K562 (cell line): Measurements from ENCODE around the gene GPR108. TPM values are rescaled to one million over a fixed set of nuclear protein-coding genes. Genes with fewer than 3 reads are reported as not detected.

Experiments used
- CHD2 ChIP-seq: IDR thresholded peaks from 2 replicates; pipeline ENCODE4 v1.6.1; 2011; ENCODE audit warnings: low read depth, low read length
- CTBP1 ChIP-seq: fragments of 450-650 bp; IDR thresholded peaks from 2 replicates; pipeline ENCODE4 v1.6.1; 2016; ENCODE audit warnings: borderline replicate concordance
- DACH1 ChIP-seq: fragments of 450-650 bp; IDR thresholded peaks from 2 replicates; pipeline ENCODE4 v1.6.1; 2018; ENCODE audit not compliant: partially characterized antibody
- E2F6 ChIP-seq, 2 experiments: IDR thresholded peaks; 2 replicates each; pipeline ENCODE4 v1.6.1; 2011; ENCODE audit warnings: borderline replicate concordance in 1 of 2, control low read depth in 1 of 2, low read depth in 1 of 2, low read length in 1 of 2, mild to moderate bottlenecking in 1 of 2, mixed read lengths in 1 of 2, moderate library complexity in 1 of 2; ENCODE audit not compliant: insufficient read depth in 1 of 2, insufficient read length in 1 of 2, poor library complexity in 1 of 2, severe bottlenecking in 1 of 2; ENCODE audit errors: extremely low read depth in 1 of 2
- ETS1 ChIP-seq: conservative IDR thresholded peaks from 2 replicates; pipeline ENCODE4 v1.6.1; 2011; ENCODE audit warnings: low read depth, mild to moderate bottlenecking, low read length; ENCODE audit not compliant: control insufficient read depth
- NR3C1 ChIP-seq: sonication (generic); formaldehyde crosslinking; IDR thresholded peaks from 2 replicates; pipeline ENCODE4 v1.8.1; 2022; ENCODE audit warnings: missing genetic modification reagents
- PHB2 ChIP-seq: fragments of 450-650 bp; IDR thresholded peaks from 2 replicates; pipeline ENCODE4 v1.6.1; 2017; ENCODE audit warnings: low read depth
- PHF8 ChIP-seq: fragments of 200-600 bp; sonication (generic); IDR thresholded peaks from 2 replicates; pipeline ENCODE4 v1.6.1; 2012; ENCODE audit warnings: mixed run types, mild to moderate bottlenecking, inconsistent platforms, low read length, moderate library complexity, borderline replicate concordance
- POLR2AphosphoS5 ChIP-seq: IDR thresholded peaks from 2 replicates; pipeline ENCODE4 v1.6.1; 2011; ENCODE audit warnings: mild to moderate bottlenecking, low read depth, low read length, moderate library complexity; ENCODE audit not compliant: control insufficient read depth, insufficient read depth
- RFX7 ChIP-seq: fragments of 250-450 bp; sonication (Bioruptor Pico); IDR thresholded peaks from 2 replicates; pipeline ENCODE4 v1.5.1; 2021; ENCODE audit warnings: mild to moderate bottlenecking
- SMARCB1 ChIP-seq: IDR thresholded peaks from 2 replicates; pipeline ENCODE4 v1.6.1; 2011; ENCODE audit warnings: improper control_type of control experiment, low read depth; ENCODE audit not compliant: insufficient read length
- SUPT5H ChIP-seq: fragments of 450-650 bp; IDR thresholded peaks from 2 replicates; pipeline ENCODE4 v1.6.1; 2016
- TAF7 ChIP-seq: fragments of 450-650 bp; IDR thresholded peaks from 2 replicates; pipeline ENCODE4 v1.6.1; 2016; ENCODE audit warnings: missing genetic modification characterization, missing compliant biosample characterization
- TOE1 ChIP-seq, 2 experiments: fragments of 450-650 bp in 1 of 2; sonication (generic) in 1 of 2; formaldehyde crosslinking in 1 of 2; IDR thresholded peaks; 2 replicates each; pipeline versions ENCODE4 v1.7.1 to v1.8.0; 2016 to 2022; ENCODE audit warnings: borderline replicate concordance in 2 of 2, mild to moderate bottlenecking in 2 of 2, antibody characterized with exemption in 1 of 2, inconsistent platforms in 1 of 2, low read depth in 1 of 2, missing genetic modification reagents in 1 of 2, moderate library complexity in 1 of 2
- XRCC3 ChIP-seq: fragments of 450-650 bp; IDR thresholded peaks from 2 replicates; pipeline ENCODE4 v1.6.1; 2017; ENCODE audit warnings: mild to moderate bottlenecking, moderate library complexity
- ZNF217 ChIP-seq: sonication (generic); formaldehyde crosslinking; IDR thresholded peaks from 2 replicates; pipeline ENCODE4 v1.8.0; 2022; ENCODE audit warnings: mild to moderate bottlenecking, missing genetic modification reagents
- ZNF589 ChIP-seq: fragments of 200-800 bp; sonication (Bioruptor generic); IDR thresholded peaks from 2 replicates; pipeline ENCODE4 v1.6.1; 2016; ENCODE audit warnings: low read depth, missing genetic modification characterization, missing compliant biosample characterization
- ZSCAN32 ChIP-seq: fragments of 450-650 bp; formaldehyde crosslinking; IDR thresholded peaks from 2 replicates; pipeline ENCODE4 v1.4.0; 2020; ENCODE audit warnings: mild to moderate bottlenecking, moderate library complexity
- polyA plus RNA-seq, 8 experiments: library from polyadenylated mRNA; depleted of rRNA in 4 of 8; stranded (reverse) in 5 of 8; unstranded in 3 of 8; fragments of >200 nt; fragmentation: Nextera tagmentation in 2 of 8; fragmentation: Illumina TruSeq in 1 of 8; extraction: Ambion mirVana in 2 of 8; extraction: Trizol in 1 of 8; gene quantifications; 2 replicates each; pipeline versions ENCODE4 v1.2.1 to v1.2.3, GENCODE V29; 2011 to 2014; ENCODE audit warnings: inconsistent platforms in 1 of 8, missing spikeins in 1 of 8
- total RNA-seq, 7 experiments: library from RNA; depleted of rRNA in 6 of 7; stranded (reverse); fragments of >200 nt in 6 of 7; fragmentation: Illumina TruSeq in 2 of 7; extraction: Trizol in 2 of 7; gene quantifications; 2 replicates each; pipeline versions ENCODE4 v1.2.1 to v1.2.3, GENCODE V29; 2011 to 2021; ENCODE audit warnings: low replicate concordance in 1 of 7
- TF ChIP-seq, protein P1 (sequence below): fragments of 450-650 bp; IDR thresholded peaks from 2 replicates; pipeline ENCODE4 v1.6.1; 2016
- TF ChIP-seq, protein P2 (sequence below): sonication (generic); formaldehyde crosslinking; IDR thresholded peaks from 2 replicates; pipeline ENCODE4 v1.9.0; 2022; ENCODE audit warnings: mild to moderate bottlenecking, missing genetic modification reagents

The GPR108 gene
- total and polyA plus RNA-seq, 9 of the 15 experiments (the other 6 are each of a cell fraction or from before 2014, with no cell fraction given): 2.4 to 33.2 (median 24.4) TPM

DNA sequence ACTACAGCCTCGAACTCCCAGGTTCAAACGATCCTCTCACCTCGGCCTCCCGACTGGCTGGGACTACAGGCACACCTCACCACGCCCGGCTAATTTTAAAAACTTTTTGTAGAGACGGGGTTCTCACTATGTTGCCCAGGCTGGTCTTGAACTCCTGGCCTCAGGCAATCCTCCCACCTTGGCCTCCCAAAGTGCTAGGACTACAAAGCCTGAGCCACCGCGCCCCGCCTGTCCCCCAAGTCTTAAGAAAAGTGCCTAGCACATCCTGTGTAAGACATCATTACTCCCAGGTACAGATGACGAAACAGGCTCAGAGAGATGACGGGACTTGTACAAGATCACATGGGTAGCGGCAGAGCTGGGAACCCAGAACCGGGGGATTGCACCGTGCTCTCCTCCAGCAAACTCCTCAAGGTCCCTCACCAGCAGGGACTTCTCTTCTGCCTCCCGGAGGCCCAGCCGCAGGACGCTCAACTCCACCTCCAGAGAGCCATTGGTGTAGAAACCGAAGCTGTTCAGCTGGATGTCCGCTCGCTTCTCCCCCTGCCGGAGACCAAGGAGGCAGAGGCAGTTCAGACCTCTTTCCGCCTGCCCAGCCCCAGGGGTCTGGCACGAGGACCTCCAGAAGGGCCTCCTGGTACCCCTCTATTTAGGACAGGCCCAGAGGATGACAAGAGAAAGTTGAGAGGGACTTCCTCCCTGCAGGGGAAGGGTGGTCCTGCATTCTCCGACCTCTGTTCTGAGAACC is 1.0 kb downstream of the GPR108 start (continued):
- TF ChIP-seq TOE1 (IDR thresholded peaks at IDR 0.05; ENCODE audit: borderline replicate concordance) (peak; percentile 37; the same call in 1 of the 2 replicates), TOE1 (CRISPR knock-in tag; IDR thresholded peaks at IDR 0.05; ENCODE audit: borderline replicate concordance, low read depth) (peak; percentile 32; the same call in 1 of the 2 replicates), ZNF589 (CRISPR knock-in tag) (no peak), POLR2AphosphoS5 (peak; percentile 60), DACH1 (peak; percentile 8), RFX7 (no peak), CTBP1 (peak; percentile 86), CHD2 (no peak), NR3C1 (CRISPR knock-in tag) (no peak), TAF7 (tag) (no peak), ETS1 (no peak), SMARCB1 (no peak), ZSCAN32 (no peak), PHF8 (peak; percentile 47; the same call in 1 of the 2 replicates), E2F6 (IDR thresholded peaks at IDR 0.05; ENCODE audit: borderline replicate concordance in 1 of 2, extremely low read depth in 1 of 2, insufficient read depth in 1 of 2, insufficient read length in 1 of 2, low read depth in 1 of 2, low read length in 1 of 2, poor library complexity in 1 of 2, severe bottlenecking in 1 of 2) (peak in 1 of 2 experiments; percentile 49), ZNF217 (CRISPR knock-in tag) (no peak), SUPT5H (peak; percentile 67; the same call in 1 of the 2 replicates), PHB2 (no peak), XRCC3 (no peak)
- TF ChIP-seq, protein P1, sequence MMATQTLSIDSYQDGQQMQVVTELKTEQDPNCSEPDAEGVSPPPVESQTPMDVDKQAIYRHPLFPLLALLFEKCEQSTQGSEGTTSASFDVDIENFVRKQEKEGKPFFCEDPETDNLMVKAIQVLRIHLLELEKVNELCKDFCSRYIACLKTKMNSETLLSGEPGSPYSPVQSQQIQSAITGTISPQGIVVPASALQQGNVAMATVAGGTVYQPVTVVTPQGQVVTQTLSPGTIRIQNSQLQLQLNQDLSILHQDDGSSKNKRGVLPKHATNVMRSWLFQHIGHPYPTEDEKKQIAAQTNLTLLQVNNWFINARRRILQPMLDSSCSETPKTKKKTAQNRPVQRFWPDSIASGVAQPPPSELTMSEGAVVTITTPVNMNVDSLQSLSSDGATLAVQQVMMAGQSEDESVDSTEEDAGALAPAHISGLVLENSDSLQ: 0 out of 2 replicates have a peak, but pooled peaks have one; percentile 12
- TF ChIP-seq, protein P2, sequence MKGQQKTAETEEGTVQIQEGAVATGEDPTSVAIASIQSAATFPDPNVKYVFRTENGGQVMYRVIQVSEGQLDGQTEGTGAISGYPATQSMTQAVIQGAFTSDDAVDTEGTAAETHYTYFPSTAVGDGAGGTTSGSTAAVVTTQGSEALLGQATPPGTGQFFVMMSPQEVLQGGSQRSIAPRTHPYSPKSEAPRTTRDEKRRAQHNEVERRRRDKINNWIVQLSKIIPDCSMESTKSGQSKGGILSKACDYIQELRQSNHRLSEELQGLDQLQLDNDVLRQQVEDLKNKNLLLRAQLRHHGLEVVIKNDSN (CRISPR knock-in tag): peak; percentile 77
